HG02870 (cell line): Measurements from ENCODE around the gene WDR1.

Experiments used
- ATAC-seq: cut with Tn5 transposase; IDR thresholded peaks from one replicate; pipeline ENCODE4 v1.9.1; 2021; ENCODE audit warnings: mild to moderate bottlenecking, moderate library complexity; ENCODE audit not compliant: unreplicated experiment

WDR1 gene

DNA sequence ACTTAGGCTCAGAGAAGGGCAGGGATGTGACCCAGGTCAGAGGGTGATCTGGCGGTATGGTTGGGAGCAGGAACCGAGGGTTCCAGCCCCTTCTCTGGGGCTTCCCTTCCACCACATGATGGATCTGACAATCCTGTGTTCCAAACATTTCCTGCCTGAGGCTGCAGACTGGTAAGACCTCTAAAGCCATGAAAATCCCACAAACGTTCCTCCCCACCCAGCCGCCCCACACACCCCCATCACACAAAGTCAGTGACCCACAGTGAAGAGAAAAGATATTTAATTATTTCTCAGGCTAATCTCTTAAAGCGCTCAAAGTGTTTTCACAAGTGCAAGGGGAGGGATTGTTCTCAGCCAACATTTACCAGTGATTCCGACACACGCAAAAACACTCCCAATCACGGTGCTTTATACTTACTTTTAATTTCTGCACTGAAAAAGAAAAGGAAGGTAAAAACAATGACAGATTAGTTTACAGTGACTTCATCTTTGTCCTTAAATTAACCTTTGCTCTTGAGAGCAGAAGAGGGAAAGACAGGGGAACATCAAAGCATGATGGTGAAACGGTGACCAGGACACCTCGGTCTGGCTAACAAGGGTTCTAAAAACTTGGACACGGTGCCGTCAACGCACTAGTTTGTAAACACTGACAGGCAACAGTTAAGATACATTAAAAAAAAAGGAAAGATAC lies 42.4 kb downstream of the WDR1 start:
- no peak for ATAC-seq

DNA sequence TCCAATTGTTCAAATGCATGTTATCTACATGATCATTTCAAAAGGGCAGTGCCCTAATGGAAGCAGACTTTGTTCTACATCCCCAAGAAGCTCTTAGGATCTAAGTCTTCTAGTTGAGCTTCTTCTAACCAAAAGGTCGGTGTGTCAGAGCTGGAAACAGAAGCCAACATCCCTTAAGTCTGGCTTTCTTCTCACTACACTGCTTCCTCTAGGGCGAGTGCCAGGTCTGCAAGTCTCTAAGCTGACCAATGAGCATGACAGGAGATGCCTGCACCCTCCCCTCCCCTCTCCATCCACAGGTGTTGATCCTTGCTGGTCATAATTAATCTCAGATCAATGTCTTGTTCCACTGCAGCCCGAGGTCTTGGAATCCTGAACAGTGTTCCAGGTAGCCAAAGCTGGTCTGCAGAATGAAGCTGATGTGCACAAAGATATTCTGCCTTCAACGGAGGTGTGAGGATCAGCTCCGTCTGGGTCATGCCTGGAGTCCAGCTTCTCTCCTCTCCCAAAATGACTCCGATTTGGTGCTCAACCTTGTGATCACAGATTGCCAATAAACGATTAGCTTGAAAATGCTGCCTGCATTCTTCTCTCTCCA lies 44.1 kb downstream of the WDR1 start:
- no peak for ATAC-seq

DNA sequence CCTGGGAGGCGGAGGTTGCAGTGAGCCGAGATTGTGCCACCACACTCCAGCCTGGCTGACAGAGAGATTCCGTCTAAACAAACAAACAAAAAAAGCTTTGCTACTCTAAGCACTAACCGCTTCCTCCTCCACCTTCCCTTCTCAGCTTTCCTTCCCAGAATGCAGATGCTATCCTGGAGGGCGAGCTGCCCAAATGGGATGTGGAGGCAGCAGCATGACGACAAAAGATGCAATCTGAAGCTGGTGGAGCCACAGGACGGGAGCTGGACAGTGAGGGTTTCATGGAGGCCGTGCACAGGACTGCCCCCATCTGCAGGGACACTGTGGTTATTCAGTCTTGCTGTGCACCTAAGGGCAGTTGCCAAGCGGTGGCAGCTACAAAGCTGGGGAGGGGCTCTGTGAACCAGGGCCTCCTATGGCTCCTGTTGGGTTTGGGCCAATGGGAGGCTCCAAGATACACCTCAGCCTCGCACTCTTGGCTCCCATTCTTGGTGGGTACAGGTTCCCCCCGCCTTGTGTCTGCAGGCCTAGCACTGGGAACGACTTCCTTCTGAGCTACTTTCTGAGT lies 47.4 kb downstream of the WDR1 start:
- ATAC-seq = no peak

DNA sequence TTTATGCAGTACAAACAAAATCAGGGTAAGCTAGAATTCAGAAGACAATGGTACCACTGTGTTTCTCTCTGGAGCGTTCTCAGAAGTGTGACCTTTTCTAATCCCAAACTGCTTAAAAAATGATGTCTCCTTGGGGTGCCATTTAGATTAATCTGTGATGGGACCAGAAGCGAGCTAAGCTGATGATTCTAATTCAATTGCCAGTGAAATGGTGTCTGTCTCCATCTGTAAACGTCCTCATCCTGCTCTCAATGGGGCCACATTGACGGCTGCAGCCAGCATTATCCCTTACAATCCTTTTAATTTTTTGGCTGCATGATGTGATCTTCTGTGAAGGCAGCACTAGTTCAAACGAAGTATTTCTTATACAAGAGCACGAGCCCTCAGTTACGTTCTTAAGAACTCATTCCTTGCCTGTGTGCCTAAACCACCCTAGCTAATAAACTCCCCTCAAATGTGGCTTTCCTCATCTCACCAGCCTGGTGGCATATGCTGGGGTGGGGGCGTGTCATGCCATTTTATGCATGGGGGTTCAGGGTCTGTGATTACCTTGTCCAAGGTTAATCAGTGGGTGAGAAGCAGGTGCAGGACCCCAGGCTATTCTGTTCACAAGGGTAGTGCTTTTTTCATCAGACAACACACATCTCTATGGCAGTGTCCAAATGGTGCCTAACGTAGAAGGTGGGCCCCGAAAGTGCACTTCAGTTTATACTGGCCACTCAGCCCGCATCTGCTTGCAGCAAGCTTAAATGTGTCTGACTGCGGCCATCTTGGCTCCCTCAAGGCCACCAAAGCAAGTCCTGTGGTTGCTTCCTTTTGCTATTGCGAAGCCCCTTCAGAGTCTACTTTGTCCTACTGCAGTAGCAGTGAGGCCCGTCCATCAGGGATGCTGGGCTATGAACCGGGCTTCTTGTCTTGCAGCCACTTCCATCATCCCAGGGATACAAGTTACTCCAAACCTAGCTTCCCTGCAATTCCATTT lies 49.6 kb downstream of the WDR1 start:
- ATAC-seq = no peak

DNA sequence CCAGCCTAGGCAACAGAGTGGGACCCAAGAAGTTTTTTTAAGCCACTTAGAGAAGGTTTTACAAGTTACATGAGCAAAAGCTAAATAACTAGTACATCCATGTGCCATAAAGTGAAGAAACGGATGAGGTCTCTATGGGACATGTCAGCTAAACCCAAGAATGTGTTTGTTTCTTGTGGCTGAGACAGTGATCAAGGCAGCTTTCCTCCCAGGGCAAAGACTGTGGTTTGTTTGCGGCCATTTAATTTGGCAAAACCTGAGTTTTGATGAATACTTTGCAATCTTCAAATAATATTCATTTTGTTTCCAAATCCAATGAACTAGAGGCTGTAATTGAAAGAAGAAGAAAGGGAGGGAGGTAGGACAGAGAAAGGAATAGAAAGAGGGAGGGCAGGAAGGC lies 50.4 kb downstream of the WDR1 start:
- no peak for ATAC-seq

DNA sequence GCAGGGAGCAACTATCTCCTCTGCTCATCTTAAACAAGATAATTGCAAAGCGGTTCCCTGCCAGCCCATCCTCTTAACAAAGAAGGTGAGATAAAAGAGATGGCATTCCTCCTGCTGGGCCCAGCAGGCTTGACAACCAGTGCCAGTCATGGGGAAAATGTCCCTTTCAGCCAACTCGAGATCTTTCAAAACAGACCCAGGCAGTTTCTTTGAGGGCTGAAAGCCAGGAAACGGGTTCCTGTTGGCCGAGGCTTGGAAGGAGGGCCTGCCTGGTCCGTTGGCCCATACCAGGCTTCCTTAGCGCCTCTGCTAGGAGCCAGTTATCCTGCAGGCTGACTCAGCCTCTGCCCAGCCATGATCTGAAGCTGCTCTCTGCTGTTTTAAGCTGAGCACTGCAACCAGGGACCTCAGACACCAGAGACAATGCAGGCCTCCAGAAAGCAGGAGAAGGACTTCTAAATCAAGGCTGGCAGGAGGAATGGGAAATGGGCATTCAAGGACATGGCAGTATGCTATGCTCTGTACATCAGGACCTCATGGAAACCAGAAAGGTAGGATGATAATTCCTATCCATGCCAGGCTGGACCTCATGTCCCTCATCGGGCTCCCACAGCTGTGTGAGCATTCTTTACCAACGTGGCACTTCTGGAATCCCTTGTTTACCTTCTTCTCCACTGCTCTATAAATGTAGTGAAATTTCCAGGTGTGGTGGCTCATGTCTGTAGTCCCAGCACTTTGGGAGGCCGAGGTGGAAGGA lies 52.9 kb downstream of the WDR1 start:
- ATAC-seq = no peak

DNA sequence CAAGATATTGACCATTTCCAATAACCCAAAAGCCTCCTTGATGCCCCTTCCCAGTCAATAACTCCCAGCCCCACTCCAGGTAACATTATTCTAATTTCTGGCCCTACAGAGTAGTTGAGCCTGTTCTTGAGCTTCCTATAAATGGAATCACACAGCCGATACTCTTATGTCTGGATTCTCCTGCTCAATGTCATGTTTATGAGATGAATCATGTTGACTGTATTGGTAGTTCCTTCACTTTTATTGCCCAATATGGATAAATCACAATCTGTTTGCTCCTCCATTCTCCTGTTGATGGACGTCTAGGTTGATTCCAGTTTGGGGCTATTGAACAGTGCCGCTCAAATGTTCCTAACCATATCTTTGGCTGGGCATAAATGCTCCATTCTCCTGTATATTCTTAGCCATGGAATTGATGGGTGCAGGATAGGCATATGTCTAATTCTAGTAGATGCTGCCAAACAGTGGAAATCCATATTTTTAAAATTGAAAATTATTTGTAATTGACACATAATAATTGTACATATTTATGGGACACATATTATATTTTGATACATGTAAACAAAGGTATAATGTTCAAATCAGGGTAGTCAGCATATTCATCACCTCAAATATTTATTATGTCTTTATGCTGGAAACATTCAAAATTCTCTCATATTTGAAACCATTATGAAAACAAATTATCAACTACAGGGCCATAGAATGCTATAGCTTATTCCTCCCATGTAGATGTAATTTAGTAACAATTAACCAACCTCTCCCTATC lies 54.8 kb downstream of the WDR1 start:
- no peak for ATAC-seq

DNA sequence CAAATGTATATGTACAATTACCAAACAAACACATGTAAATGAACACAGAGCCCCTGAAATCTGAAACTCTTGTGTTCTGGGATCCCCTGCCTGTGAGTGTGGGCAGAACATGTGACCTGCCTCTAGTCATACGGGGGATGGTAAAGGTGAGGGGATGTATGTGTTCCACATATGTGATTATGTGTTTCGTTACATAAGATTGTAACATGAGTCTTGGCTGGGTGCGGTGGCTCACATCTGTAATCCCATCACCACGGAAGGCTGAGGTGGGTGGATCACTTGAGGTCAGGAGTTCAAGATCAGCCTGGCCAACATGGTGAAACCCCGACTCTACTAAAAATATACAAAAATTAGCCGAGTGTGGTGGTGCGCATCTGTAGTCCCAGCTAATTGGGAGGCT lies 58.2 kb downstream of the WDR1 start:
- ATAC-seq = no peak

DNA sequence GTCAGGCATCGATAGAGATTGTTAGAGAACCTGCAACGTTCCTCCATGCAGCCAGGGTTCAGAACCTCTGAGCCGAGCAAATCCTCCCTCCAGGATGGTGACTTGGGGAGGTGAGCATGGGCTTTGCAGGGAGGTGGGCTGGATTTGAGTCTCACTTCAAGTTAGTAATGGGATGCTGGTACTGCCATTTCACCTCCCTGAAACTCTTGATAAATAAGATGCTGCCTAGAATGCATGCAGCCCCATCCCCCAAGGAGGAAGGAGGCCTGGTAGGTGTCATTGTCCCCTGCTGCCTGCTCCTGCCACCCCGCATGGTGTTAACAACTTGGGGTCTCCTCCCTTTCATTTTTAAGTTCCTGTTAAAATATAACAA lies 59.6 kb downstream of the WDR1 start:
- no peak for ATAC-seq

DNA sequence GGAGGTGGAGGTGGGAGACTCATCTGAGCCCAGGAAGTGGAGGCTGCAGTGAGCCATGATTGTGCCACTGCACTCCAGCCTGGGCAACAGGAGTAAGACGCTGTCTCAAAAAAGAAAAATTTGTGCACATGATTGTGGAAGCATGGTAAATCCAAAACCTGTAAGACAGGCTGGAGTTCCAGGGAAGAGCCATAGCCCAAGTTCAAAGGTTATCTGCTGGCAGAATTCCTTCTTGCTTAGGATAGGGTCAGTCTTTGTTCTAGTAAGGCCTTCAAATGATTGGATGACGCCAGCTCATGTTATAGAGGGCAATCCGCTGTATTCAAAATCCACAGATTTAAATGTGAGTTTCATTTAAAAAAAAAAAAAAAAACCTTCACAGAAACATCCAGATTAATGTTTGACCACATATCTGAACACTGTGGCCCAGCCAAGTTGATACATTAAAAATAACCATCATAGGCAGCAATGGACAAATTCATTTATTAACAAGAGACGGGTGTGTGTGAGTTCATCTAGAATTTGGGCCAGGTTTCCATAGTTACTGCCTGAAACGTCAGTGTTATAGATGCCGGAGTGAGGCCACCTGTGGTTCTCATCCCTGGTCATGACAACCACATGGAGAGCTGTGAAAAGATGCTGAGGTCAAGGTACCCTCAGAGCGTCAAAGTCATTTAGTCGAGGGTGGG lies 60.1 kb downstream of the WDR1 start:
- ATAC-seq = no peak

DNA sequence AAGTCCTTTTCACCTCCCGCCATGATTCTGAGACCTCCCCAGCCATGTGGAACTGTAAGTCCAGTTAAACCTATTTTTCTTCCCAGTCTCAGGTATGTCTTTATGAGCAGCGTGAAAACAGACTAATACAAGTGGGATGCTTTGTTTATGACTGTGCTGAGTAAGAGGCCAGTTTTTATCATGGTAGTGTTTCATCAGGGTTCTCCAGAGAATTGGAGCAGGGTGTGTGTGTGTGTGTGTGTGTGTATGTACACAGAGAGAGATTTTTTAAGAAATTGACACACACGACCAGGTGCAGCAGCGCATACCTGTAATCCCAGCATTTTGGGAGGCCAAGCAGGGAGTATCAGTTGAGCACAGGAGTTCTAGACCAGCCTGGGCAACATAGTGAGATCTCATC lies 60.7 kb downstream of the WDR1 start:
- no peak for ATAC-seq

DNA sequence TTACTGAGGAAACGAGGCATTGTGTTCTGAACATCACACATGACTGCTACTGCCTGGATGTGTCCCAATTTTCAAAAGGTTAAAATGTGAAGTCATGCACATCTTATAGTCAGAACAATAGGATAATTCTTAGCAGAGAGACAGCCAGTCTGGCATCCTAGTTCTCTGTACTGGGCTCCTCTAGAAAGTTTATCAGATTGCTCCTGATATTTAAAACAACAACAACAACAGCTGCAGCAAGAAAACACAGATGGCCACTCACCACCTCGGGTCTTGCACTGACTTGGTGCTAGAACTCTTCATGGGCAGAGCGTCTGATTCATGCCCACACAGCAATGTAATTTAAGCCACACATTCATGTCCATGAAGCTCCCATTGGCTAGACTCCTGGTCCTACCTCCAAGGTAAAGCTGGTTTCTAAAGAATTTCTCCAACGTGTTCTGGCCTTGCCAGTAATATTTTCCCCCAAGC lies 62.0 kb downstream of the WDR1 start:
- no peak for ATAC-seq

DNA sequence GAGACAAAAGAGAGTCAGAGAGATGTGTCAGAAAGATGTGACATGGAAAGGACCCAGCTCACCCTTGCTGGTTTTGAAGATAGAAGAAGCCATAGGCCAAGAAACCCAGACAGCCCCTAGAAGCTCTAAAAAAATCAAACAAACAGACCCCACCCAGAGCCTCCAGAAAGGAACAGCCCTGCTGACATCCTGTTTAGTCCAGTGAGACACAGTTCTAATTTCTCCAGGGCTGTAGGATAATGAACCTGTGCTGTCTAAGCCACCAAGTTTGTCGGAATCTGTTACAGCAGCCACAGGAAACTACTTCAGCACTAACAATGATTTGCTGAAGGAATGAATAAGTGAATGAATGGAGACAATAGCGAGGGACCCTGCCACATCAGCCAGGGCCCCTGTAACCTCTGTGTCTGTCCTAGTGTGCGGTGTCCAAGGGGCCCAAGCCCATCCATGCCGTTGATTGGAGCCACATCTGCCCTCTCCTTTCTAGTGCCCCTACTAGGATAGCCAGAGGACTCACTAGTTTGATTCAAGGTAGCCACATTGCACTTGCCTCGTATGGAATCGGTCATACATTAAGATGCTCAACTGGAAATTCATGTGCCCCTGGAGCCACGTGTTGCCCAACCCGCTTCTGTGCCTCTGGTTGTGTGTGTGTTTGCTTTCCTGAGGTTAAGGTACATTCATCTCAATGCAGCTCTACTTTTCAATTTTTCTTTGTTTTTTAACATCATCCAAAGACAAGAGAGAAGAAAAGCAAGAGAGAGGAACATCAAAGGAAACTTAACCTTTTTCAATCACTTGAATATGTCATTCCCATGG lies 62.8 kb downstream of the WDR1 start:
- ATAC-seq = no peak

DNA sequence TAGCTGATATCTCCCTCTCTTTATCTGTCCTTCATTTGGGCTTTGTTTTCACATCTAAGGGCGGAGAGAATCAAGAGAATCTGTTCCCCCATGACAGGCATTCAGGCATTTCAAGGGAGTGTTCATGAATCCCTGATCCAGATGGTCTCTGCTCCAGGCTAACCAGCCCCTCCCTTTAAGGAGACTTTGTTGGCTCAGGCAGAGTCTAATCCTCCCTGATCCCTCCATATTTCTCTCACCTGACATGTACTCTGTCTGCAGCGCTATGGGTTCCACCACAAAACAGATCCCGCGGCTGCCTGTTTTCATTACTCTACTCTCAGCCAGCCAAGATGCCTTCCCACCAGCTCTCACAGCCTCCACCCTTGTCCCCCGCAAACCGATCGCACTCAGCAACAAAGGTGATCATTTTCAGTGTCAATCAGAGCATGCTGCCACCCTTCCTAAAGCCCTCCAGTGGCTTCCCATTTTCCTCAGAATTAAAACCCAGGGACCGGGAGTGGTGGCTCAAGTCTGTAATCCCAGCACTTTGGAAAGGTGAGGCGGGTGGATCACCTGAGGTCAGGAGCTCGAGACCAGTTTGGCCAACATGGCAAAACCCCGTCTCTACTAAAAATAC lies 65.0 kb downstream of the WDR1 start:
- ATAC-seq = no peak

DNA sequence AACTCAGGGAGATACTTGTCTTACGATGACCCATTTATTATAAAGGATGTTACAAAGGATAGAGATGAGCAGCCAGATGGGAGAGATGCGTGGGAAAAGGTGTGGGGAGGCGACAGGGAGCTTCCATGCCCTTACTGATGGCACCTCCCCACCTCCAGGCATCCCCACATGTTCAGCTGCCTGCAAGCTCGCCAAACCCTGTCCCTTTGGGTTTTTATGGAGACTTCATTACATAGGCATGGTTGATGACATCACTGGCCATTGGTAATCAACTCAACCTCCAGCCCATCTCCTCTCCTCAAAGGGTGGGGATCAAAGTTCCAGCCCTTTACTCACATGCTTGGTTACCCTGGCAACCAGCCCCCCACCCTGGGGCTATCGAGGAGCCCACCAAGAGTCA lies 65.9 kb downstream of the WDR1 start:
- ATAC-seq = no peak

DNA sequence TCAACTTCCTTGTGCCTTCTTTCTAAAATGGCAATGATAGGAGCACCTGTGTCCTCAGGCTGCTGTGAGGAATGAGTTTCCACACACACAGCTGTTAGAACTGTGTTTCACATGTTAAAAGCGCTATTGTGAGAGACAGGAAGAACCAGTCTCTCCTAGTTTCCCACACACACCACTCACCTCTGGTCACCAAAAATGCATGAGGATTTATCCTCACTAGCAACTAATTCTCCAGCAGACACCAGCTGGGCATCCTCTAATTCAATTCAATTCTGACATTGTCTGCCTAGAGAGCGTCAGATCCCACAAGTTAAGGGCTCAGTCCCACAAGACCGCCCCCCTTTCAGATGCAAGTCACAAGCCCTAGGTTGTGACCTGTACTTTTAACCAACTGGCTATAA lies 66.3 kb downstream of the WDR1 start:
- no peak for ATAC-seq

DNA sequence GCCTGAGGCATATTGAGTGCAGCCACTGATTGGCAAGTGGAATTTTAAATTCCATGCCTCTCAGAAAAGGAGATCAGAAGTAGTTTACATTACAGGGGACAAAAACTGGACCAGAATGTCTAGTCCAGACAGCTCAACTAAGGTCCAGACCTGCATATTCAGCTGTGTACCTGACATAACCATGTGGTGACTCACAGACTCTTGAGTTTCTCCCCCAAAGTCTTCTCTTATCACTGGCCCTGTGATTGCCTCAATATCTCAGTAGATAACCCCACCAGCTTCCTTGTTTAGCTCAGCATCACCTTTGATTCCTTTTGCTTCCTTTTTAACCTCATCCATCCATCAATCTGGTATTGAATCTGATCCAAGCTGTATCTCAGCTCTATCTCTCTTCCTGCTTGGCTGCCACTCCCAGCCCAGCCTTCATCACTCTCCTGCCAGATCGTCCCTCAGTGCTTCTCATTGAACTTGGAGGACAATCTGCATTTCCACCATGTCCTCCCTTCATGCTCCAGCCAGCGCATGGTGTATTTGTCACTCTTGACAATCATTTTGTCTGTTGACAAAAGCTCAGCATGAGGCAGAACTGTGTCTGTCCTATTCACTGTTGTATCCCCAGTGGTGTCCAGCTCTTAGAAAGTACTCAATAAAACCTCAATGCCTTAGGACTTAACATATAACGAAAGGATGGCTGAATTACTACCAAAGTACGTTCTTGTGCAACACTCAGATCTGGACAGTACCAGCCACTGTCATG lies 67.5 kb downstream of the WDR1 start:
- no peak for ATAC-seq
